Measurements from ENCODE around the gene KIAA1549.

GRCh38 chr7:138926241-138926612, 55.0 kb downstream of the KIAA1549 start:
- TF ChIP-seq DMBX1 (CRISPR knock-in tag; IDR thresholded peaks at IDR 0.05; ENCODE audit: borderline replicate concordance) (no peak), ATF4 (CRISPR knock-in tag; IDR thresholded peaks at IDR 0.05) (no peak)
